ENCODE measurements around the gene UNC5B. TPM values are rescaled to one million over a fixed set of nuclear protein-coding genes. Genes with fewer than 3 reads are reported as not detected.

Gene UNC5B
- total RNA-seq, 1 experiment from 2014 or later: 22.0 TPM

GRCh38 chr10:71219918-71220688 is 7.7 kb downstream of the UNC5B start:
- H3K79me2 ChIP-seq (ENCODE audit: insufficient read depth, low read length): peaks cover 20% of the 10 kb centered on the region; the same call in 1 of the 2 replicates
- ChIA-PET POLR2A (no interaction called here), RAD21 (ENCODE audit: low non-redundant PET in 1 of 2, low total read pairs in 2 of 2, uncharacterized antibody in 2 of 2, unreplicated experiment in 2 of 2) (no interaction called here), CTCF (no interaction called here)
- H2AFZ ChIP-seq (ENCODE audit: low read depth, low read length, poor library complexity, severe bottlenecking): no peak overlapping the region
- H3K9me3 ChIP-seq (ENCODE audit: control insufficient read depth in 1 of 2, insufficient read depth in 1 of 2, low read depth in 1 of 2, low read length in 2 of 2): no peaks in the 10 kb centered on the region
- H3K9me2 ChIP-seq (ENCODE audit: insufficient read depth): no peaks in the 10 kb centered on the region
- BruUV-seq (replicated peaks): no TSS peak
- no peak overlapping the region for H3K4me3 ChIP-seq (replicated peaks in 1 of 2; ENCODE audit: low read depth in 1 of 2, low read length in 2 of 2)
- no peak overlapping the region for H3K4me2 ChIP-seq (ENCODE audit: low read length)
- no peaks in the 10 kb centered on the region for H3K27me3 ChIP-seq (ENCODE audit: insufficient read depth, low read length)
- DNase-seq (ENCODE audit: low read depth, low spot score) (no peak), ATAC-seq (no peak)
- no peak overlapping the region for H3K9ac ChIP-seq (ENCODE audit: low read length)
- intact Hi-C loops (cut with micrococcal nuclease): no loop called here
- no peak overlapping the region for H3K27ac ChIP-seq (ENCODE audit: low read depth, low read length)
- H4K20me1 ChIP-seq (ENCODE audit: insufficient read depth): no peaks in the 10 kb centered on the region
- no peaks in the 10 kb centered on the region for H3K36me3 ChIP-seq (ENCODE audit: control insufficient read depth in 1 of 2, insufficient read depth in 2 of 2, low read length in 2 of 2)
- TF ChIP-seq YY1 (IDR thresholded peaks at IDR 0.05; ENCODE audit: extremely low read depth, insufficient replicate concordance, low read depth, low read length): no peak
- no peak for TF ChIP-seq REST (IDR thresholded peaks at IDR 0.05; ENCODE audit: low read depth)
- TF ChIP-seq ZBTB33 (IDR thresholded peaks at IDR 0.05; ENCODE audit: extremely low read depth, insufficient replicate concordance, low read length): no peak
- TF ChIP-seq SP1 (IDR thresholded peaks at IDR 0.05; ENCODE audit: low read depth): no peak
- TF ChIP-seq CTCF (IDR thresholded peaks at IDR 0.05 in 2 of 3, conservative IDR thresholded peaks at IDR 0.05 in 1 of 3; ENCODE audit: borderline replicate concordance in 1 of 3, insufficient read depth in 1 of 3, low read depth in 2 of 3, low read length in 2 of 3): no peak
- TF ChIP-seq ZNF274 (IDR thresholded peaks at IDR 0.05; ENCODE audit: low read depth, low read length): no peak
- no peak for TF ChIP-seq FOSL1 (IDR thresholded peaks at IDR 0.05; ENCODE audit: low read depth)
- TF ChIP-seq ZFX (IDR thresholded peaks at IDR 0.05): no peak
- TF ChIP-seq ELF1 (IDR thresholded peaks at IDR 0.05; ENCODE audit: borderline replicate concordance, low read depth): no peak
- no peak for TF ChIP-seq MAX (IDR thresholded peaks at IDR 0.05)
- TF ChIP-seq EGR1 (IDR thresholded peaks at IDR 0.05; ENCODE audit: low read depth): no peak
- no peak for TF ChIP-seq POLR2A (IDR thresholded peaks at IDR 0.05; ENCODE audit: borderline replicate concordance, extremely low read depth, insufficient read depth, insufficient read length)
- TF ChIP-seq JUND (IDR thresholded peaks at IDR 0.05): no peak
- TF ChIP-seq ATF3 (IDR thresholded peaks at IDR 0.05): no peak
- H3K4me1 ChIP-seq (ENCODE audit: control insufficient read depth in 1 of 2, insufficient read depth in 2 of 2, low read length in 2 of 2): peaks cover 35 to 44% of the 10 kb centered on the region in 2 experiments

All from HCT116 (cell line).